HepG2 (cell line): ENCODE measurements around the gene PCDHGA5.

Experiments
- CTCF ChIP-seq: sonication (generic); formaldehyde crosslinking; IDR thresholded peaks from 2 replicates; pipeline ENCODE4 v1.5.0; 2020; ENCODE audit warnings: mild to moderate bottlenecking, missing genetic modification reagents, moderate library complexity
- FOXA3 ChIP-seq: IDR thresholded peaks from 2 replicates; pipeline ENCODE4 v1.6.1; 2016; ENCODE audit warnings: missing genetic modification reagents, missing compliant biosample characterization
- FOXK2 ChIP-seq: fragments of 450-650 bp; IDR thresholded peaks from 2 replicates; pipeline ENCODE4 v1.6.1; 2016
- MXD1 ChIP-seq: sonication (generic); formaldehyde crosslinking; IDR thresholded peaks from 2 replicates; pipeline ENCODE4 v1.4.0; 2020; ENCODE audit warnings: mild to moderate bottlenecking, missing genetic modification reagents
- NFRKB ChIP-seq: fragments of 450-650 bp; IDR thresholded peaks from 2 replicates; pipeline ENCODE4 v1.6.1; 2017
- POLR2AphosphoS5 ChIP-seq: IDR thresholded peaks from 2 replicates; pipeline ENCODE4 v1.6.1; 2012; ENCODE audit warnings: low read depth, low read length
- ZNF367 ChIP-seq: sonication (generic); formaldehyde crosslinking; IDR thresholded peaks from 2 replicates; pipeline ENCODE4 v1.4.0; 2020; ENCODE audit warnings: missing genetic modification reagents, borderline replicate concordance
- ZNF816 ChIP-seq: sonication (generic); formaldehyde crosslinking; IDR thresholded peaks from 2 replicates; pipeline ENCODE4 v1.8.0; 2022; ENCODE audit warnings: missing genetic modification reagents, mild to moderate bottlenecking, borderline replicate concordance
- ZSCAN22 ChIP-seq: sonication (generic); formaldehyde crosslinking; IDR thresholded peaks from 2 replicates; pipeline ENCODE4 v1.4.0; 2020; ENCODE audit warnings: mild to moderate bottlenecking, missing genetic modification reagents

- TF ChIP-seq FOXA3 (CRISPR knock-in tag) = no peak
- TF ChIP-seq ZNF367 (CRISPR knock-in tag) = no peak
- no peak for TF ChIP-seq NFRKB
- TF ChIP-seq MXD1 (CRISPR knock-in tag) = no peak
- no peak for TF ChIP-seq FOXK2
- TF ChIP-seq CTCF (CRISPR knock-in tag) = no peak
- TF ChIP-seq POLR2AphosphoS5 = no peak
- TF ChIP-seq ZSCAN22 (CRISPR knock-in tag) = no peak
- no peak for TF ChIP-seq ZNF816 (CRISPR knock-in tag)
Measured at GRCh38 chr5:141363952-141364660, at the start of gene PCDHGA5.
